NB4 (cell line): ENCODE measurements around the gene REL.

ENCODE experiments used
- MYC ChIP-seq: IDR thresholded peaks from 2 replicates; pipeline ENCODE4 v1.6.1; 2011; ENCODE audit warnings: low read depth, low read length
- POLR2A ChIP-seq: IDR thresholded peaks from 2 replicates; pipeline ENCODE4 v1.6.1; 2011; ENCODE audit warnings: mild to moderate bottlenecking; ENCODE audit not compliant: insufficient read length; ENCODE audit errors: extremely low read depth
- TF ChIP-seq, protein P1 (sequence below): IDR thresholded peaks from one replicate; pipeline ENCODE4 v1.5.1; 2012; ENCODE audit warnings: low read depth, low read length
- TF ChIP-seq, protein P2 (sequence below): IDR thresholded peaks from 2 replicates; pipeline ENCODE4 v1.6.1; 2011; ENCODE audit warnings: low read depth, low read length

DNA sequence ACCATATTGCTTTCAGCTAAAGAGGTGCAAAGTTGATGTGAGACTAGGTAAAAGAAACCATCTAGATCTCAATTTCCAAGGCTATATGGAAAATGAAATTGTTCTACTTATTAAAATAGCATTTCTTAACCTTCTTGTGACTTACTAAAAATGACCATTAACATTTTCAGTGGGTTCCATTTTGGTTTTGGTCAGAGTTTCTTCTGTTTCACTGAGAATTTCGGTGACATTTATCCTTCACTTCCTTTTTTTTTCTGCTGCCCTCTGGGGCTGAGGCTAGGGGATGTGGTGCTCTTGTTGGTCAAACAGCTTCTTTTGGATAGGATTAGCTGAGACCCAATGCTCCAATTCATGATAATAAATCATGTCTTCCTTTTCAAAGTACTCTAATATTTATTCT, 44.3 kb upstream of the REL start:
- TF ChIP-seq, protein P1, sequence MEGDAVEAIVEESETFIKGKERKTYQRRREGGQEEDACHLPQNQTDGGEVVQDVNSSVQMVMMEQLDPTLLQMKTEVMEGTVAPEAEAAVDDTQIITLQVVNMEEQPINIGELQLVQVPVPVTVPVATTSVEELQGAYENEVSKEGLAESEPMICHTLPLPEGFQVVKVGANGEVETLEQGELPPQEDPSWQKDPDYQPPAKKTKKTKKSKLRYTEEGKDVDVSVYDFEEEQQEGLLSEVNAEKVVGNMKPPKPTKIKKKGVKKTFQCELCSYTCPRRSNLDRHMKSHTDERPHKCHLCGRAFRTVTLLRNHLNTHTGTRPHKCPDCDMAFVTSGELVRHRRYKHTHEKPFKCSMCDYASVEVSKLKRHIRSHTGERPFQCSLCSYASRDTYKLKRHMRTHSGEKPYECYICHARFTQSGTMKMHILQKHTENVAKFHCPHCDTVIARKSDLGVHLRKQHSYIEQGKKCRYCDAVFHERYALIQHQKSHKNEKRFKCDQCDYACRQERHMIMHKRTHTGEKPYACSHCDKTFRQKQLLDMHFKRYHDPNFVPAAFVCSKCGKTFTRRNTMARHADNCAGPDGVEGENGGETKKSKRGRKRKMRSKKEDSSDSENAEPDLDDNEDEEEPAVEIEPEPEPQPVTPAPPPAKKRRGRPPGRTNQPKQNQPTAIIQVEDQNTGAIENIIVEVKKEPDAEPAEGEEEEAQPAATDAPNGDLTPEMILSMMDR: no peak
- no peak for TF ChIP-seq POLR2A
- TF ChIP-seq, protein P2, sequence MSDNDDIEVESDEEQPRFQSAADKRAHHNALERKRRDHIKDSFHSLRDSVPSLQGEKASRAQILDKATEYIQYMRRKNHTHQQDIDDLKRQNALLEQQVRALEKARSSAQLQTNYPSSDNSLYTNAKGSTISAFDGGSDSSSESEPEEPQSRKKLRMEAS: no peak
- no peak for TF ChIP-seq MYC
